Inflammatory macrophage treated with lipopolysaccharide for 4 hours (primary cell): ENCODE data around the gene ZFR.
"Not testable (repeated sequence)": the region's sequence is repeated elsewhere in the genome, so short reads cannot be mapped to it uniquely, and the experiment has no call there.

Source experiments
- DNase-seq: peaks from one replicate; pipeline ENCODE4 v3.0.0-alpha.2; 2020

ZFR gene

GRCh38 chr5:32449262-32449661 is 4.7 kb upstream of the ZFR start:
- DNase-seq, result no peak

GRCh38 chr5:32446630-32447029 is 2.1 kb upstream of the ZFR start:
- DNase-seq, result peak; percentile 54

GRCh38 chr5:32445831-32446614 is 1.5 kb upstream of the ZFR start:
- no peak for DNase-seq

GRCh38 chr5:32445287-32445758 is 783 bp upstream of the ZFR start:
- DNase-seq, result no peak

- peak; percentile 16 for DNase-seq
Measured at GRCh38 chr5:32443541-32444430, 754 bp downstream of the ZFR start.

GRCh38 chr5:32443145-32443540 is 1.4 kb downstream of the ZFR start:
- peak; percentile 22 for DNase-seq

- no peak for DNase-seq
Measured at GRCh38 chr5:32439086-32439642, 5.4 kb downstream of the ZFR start.

- DNase-seq, result no peak
Measured at GRCh38 chr5:32436553-32437242, 7.8 kb downstream of the ZFR start.

GRCh38 chr5:32435383-32435782 is 9.2 kb downstream of the ZFR start:
- no peak for DNase-seq

- DNase-seq, result peak; percentile 78
Measured at GRCh38 chr5:32434221-32434620, 10.3 kb downstream of the ZFR start.

- DNase-seq, result no peak
Measured at GRCh38 chr5:32432633-32433032, 11.9 kb downstream of the ZFR start.

- DNase-seq, result not testable (repeated sequence)
Measured at GRCh38 chr5:32430825-32431224, 13.7 kb downstream of the ZFR start.

- DNase-seq, result no peak
Measured at GRCh38 chr5:32428426-32428825, 16.1 kb downstream of the ZFR start.

GRCh38 chr5:32426440-32427151 is 17.9 kb downstream of the ZFR start:
- DNase-seq, result no peak

GRCh38 chr5:32422697-32423096 is 21.8 kb downstream of the ZFR start:
- DNase-seq, result no peak

- no peak for DNase-seq
Measured at GRCh38 chr5:32421075-32421474, 23.5 kb downstream of the ZFR start.

GRCh38 chr5:32420506-32420905 is 24.0 kb downstream of the ZFR start:
- no peak for DNase-seq

- DNase-seq, result no peak
Measured at GRCh38 chr5:32419791-32420190, 24.7 kb downstream of the ZFR start.

- no peak for DNase-seq
Measured at GRCh38 chr5:32413466-32414263, 30.9 kb downstream of the ZFR start.

- DNase-seq, result no peak
Measured at GRCh38 chr5:32410630-32411029, 33.9 kb downstream of the ZFR start.

GRCh38 chr5:32406650-32407049 is 37.9 kb downstream of the ZFR start:
- no peak for DNase-seq
